Right cardiac atrium (tissue), 5 donors: ENCODE results near the gene ABTB1. TPM values are rescaled to one million over a fixed set of nuclear protein-coding genes. Genes with fewer than 3 reads are reported as not detected.
A peak's percentile ranks its signal among the peaks of the same experiment; 100 is the strongest.
"Not testable (repeated sequence)": the region's sequence is repeated elsewhere in the genome, so short reads cannot be mapped to it uniquely, and the experiment has no call there.

ENCODE experiments used
- ATAC-seq, 2 donors: fragments of 200-7000 bp; cut with Tn5 transposase; one replicate each; pipeline versions ENCODE4 v1.8.0 to v1.9.1; 2020; ENCODE audit warnings: moderate library complexity in 2 of 2, mild to moderate bottlenecking in 1 of 2
- DNase-seq, 3 donors: peaks; one replicate each; pipeline ENCODE4 v3.0.0-alpha.2; 2020
- H3K27ac ChIP-seq: one replicate; pipeline ENCODE4 v1.5.1; 2013; ENCODE audit warnings: mild to moderate bottlenecking, low read length, control low read depth, moderate library complexity
- H3K27me3 ChIP-seq: one replicate; pipeline ENCODE4 v1.6.1; 2013; ENCODE audit not compliant: control insufficient read depth, insufficient read depth
- H3K4me1 ChIP-seq: one replicate; pipeline ENCODE4 v1.6.1; 2013; ENCODE audit warnings: low read length; ENCODE audit not compliant: control insufficient read depth, insufficient read depth
- H3K4me3 ChIP-seq: one replicate; pipeline ENCODE4 v1.5.1; 2013; ENCODE audit warnings: low read length, control low read depth
- H3K9me3 ChIP-seq: one replicate; pipeline ENCODE4 v1.6.1; 2013; ENCODE audit warnings: low read length; ENCODE audit not compliant: control insufficient read depth
- WGBS: extraction: QIAGEN DNeasy Blood & Tissue Kit; methylation state at CpG from one replicate; pipeline ENCODE4 v1.1.7; 2013; 5-methylcytosine and 5-hydroxymethylcytosine counted together
- intact Hi-C, 4 donors: fragments of 100-400 bp; cut with DNase I; formaldehyde crosslinking; loops; one replicate each; pipeline versions ENCODE4 v1.11.0 to v1.14.0; 2022 to 2023
- polyA plus RNA-seq: library from polyadenylated mRNA; stranded (reverse); fragments of 200-250 nt; gene quantifications from one replicate; pipeline ENCODE4 v1.2.3, GENCODE V29; 2013
- total RNA-seq, 4 donors: library from RNA; stranded (reverse); fragmentation: NEBNext Ultra II Directional; extraction: Animal tissue kit (Norgen Biotek cat#: 25700); gene quantifications; one replicate each; pipeline ENCODE4 v1.2.1, GENCODE V29; 2021
- donor health status: healthy with polysubstance abuse.
- donor health status: DM: no; HTN: yes; CAD: no.
- donor health status: DM: no; HTN: no; CAD: no.
- donor health status: DM: no; HTN: yes; CAD: no; lungs with severe emphysema.
- donor health status: DM: yes; HTN: yes; CAD: no.

ABTB1 gene
- total and polyA plus RNA-seq, 5 donors: 20.2 to 47.1 (median 37.0) TPM

- DNase-seq (peak; percentile 90 to 96 (median 94)), ATAC-seq (peak; percentile 79 to 85)
- Histone ChIP-seq H3K4me1 (peaks cover 33% of the 10 kb centered on the region), H3K27me3 (no peaks in the 10 kb centered on the region), H3K9me3 (no peaks in the 10 kb centered on the region), H3K27ac (peak overlapping the region; percentile 85), H3K4me3 (no peak overlapping the region)
- intact Hi-C loops: loop anchor here in 3 of 4 donors (5.0 to 10.0 kb wide), 3 partner anchors 50 to 127 kb away; partner anchors contain the start of gene MGLL (in 3 of the 3)
- 21% methylated on average over 16 of the region's 16 CpGs for WGBS
Observed at GRCh38 chr3:127697551-127698240, 24.9 kb downstream of the ABTB1 start.

DNA sequence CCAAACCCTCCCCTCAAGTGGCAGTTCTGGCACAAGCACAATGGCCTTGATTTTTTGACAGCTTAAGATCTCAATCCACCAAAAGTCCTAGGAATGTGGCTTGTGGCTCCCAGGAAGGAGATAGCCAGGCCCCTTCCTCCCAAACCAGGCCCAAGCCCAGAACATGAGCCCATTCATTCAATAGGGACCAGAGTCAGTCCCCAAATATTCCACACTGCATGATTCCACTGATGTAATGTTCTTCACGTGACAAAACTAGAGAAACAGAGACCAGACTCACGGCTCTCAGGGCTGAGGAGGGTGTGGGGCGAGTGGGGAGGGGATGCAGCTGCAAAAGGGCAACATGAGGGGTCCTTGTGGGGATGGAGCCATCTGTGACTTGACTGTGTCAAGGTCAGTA is 25.5 kb downstream of the ABTB1 start:
- DNase-seq (peak; percentile 27 to 51 (median 47)), ATAC-seq (peak; percentile 1 to 12)
- H3K4me3 ChIP-seq: no peak overlapping the region
- H3K27ac ChIP-seq: peak overlapping the region; percentile 85
- 37% methylated on average over 3 of the region's 3 CpGs for WGBS
- H3K9me3 ChIP-seq: no peaks in the 10 kb centered on the region
- intact Hi-C loops: loop anchor here in 3 of 4 donors (5.0 to 10.0 kb wide), 3 partner anchors 49 to 127 kb away; partner anchors contain the start of gene MGLL (in 3 of the 3)
- H3K4me1 ChIP-seq: peaks cover 33% of the 10 kb centered on the region
- no peaks in the 10 kb centered on the region for H3K27me3 ChIP-seq

DNA sequence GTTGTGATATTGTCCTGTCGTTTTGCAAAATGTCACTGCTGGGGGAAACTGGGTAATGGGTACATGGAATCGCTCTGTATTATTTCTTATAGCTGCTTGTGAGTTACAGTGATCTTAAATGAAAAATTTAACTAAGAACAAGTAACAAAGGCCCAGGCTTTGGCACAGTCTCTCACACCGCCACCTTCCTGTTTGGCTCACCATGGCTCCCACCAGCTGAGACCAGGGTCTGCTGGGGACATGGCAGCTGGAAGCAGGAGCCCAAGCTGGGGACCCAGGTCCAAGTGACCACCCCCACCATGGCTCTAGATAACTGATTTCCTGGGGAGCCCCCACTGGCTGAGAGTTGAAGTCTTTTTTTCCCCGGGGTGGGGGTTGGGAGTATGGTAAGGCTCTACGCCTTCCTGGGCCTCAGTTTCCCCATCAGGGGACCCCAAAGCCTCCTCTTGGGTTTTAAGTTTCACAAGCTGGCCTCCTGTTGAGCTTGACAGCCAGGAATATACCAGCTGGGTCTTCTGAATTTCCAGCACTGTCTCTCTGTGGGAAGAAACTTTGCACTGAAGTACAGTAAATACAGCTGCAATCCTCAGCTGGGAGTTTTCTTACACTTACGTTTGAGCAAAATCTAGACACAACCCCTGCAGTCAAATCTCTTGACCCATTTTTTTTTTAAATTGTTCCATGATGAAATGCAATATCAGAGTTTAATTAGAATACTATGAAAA is 26.1 kb downstream of the ABTB1 start:
- Histone ChIP-seq H3K4me1 (peaks cover 33% of the 10 kb centered on the region), H3K27me3 (no peaks in the 10 kb centered on the region), H3K9me3 (no peaks in the 10 kb centered on the region), H3K27ac (peak overlapping the region; percentile 85), H3K4me3 (no peak overlapping the region)
- DNase-seq (peak; percentile 22 to 69 (median 63)), ATAC-seq (no peak)
- intact Hi-C loops: loop anchor here in 3 of 4 donors (5.0 to 10.0 kb wide), 3 partner anchors 48 to 126 kb away; partner anchors contain the start of gene MGLL (in 3 of the 3)
- 58% methylated on average over 6 of the region's 6 CpGs for WGBS

- intact Hi-C loops: loop anchor here in 3 of 4 donors (5.0 to 10.0 kb wide), 3 partner anchors 48 to 125 kb away; partner anchors contain the start of gene MGLL (in 3 of the 3)
- Histone ChIP-seq H3K9me3 (no peaks in the 10 kb centered on the region), H3K27me3 (no peaks in the 10 kb centered on the region), H3K4me1 (peaks cover 33% of the 10 kb centered on the region), H3K4me3 (no peak overlapping the region), H3K27ac (peak overlapping the region; percentile 80)
- ATAC-seq (no peak), DNase-seq (peak; percentile 3 to 5 (median 4))
- WGBS: 70% methylated on average over 9 of the region's 9 CpGs
Observed at GRCh38 chr3:127699416-127700300, 26.9 kb downstream of the ABTB1 start.

DNA sequence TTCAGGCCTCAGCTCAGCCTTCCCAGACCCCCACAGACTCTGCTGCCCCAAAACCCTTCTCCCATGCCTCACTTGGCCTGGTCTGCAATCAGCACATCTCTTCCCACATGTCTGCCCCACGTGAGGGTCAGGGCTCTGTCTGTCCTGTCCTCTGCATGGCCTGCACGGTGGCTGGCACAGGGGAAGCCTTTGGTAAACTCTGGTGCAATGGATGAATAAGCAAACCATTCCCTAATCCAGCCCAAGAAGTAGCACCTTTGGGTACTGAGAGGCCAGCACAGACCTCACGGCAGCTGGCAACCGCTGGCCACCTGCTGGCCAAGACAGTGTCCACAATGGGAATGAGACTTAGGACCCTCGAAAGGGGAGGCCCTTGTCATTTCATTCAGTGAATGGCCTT is 27.7 kb downstream of the ABTB1 start:
- no peaks in the 10 kb centered on the region for H3K27me3 ChIP-seq
- peaks cover 33% of the 10 kb centered on the region for H3K4me1 ChIP-seq
- 79% methylated on average over 5 of the region's 5 CpGs for WGBS
- ATAC-seq: no peak
- H3K27ac ChIP-seq: peak overlapping the region; percentile 80
- intact Hi-C loops: no loop called here
- no peak overlapping the region for H3K4me3 ChIP-seq
- peak; percentile 12 to 48 (median 33) for DNase-seq
- no peaks in the 10 kb centered on the region for H3K9me3 ChIP-seq

- Histone ChIP-seq H3K4me3 (no peak overlapping the region), H3K4me1 (peaks cover 38% of the 10 kb centered on the region), H3K27ac (peak overlapping the region; percentile 91), H3K27me3 (no peaks in the 10 kb centered on the region), H3K9me3 (no peaks in the 10 kb centered on the region)
- peak in 1 of 2 donors; percentile 15 for ATAC-seq
- 46% methylated on average over 11 of the region's 11 CpGs for WGBS
- peak; percentile 54 to 85 (median 82) for DNase-seq
- intact Hi-C loops: no loop called here
Observed at GRCh38 chr3:127701280-127701911, 28.6 kb downstream of the ABTB1 start.

GRCh38 chr3:127702151-127702578 is 29.4 kb downstream of the ABTB1 start:
- peaks cover 35% of the 10 kb centered on the region for H3K4me1 ChIP-seq
- DNase-seq (peak; percentile 65 to 86 (median 86)), ATAC-seq (no peak)
- 52% methylated on average over 4 of the region's 4 CpGs for WGBS
- no peaks in the 10 kb centered on the region for H3K27me3 ChIP-seq
- peak overlapping the region; percentile 91 for H3K27ac ChIP-seq
- no peaks in the 10 kb centered on the region for H3K9me3 ChIP-seq
- intact Hi-C loops: no loop called here
- H3K4me3 ChIP-seq: no peak overlapping the region

GRCh38 chr3:127704840-127705239 is 32.1 kb downstream of the ABTB1 start:
- WGBS: 97% methylated on average over 4 of the region's 4 CpGs
- H3K4me1 ChIP-seq: peaks cover 34% of the 10 kb centered on the region
- H3K27me3 ChIP-seq, DNase-seq, intact Hi-C loops, H3K9me3 ChIP-seq, H3K27ac ChIP-seq, ATAC-seq, H3K4me3 ChIP-seq: not testable (repeated sequence)

GRCh38 chr3:127706312-127706711 is 33.6 kb downstream of the ABTB1 start:
- DNase-seq (peak; percentile 72 to 87 (median 85)), ATAC-seq (peak; percentile 40 to 58)
- WGBS: 59% methylated on average over 7 of the region's 7 CpGs
- intact Hi-C loops: no loop called here
- Histone ChIP-seq H3K4me3 (no peak overlapping the region), H3K27ac (peak overlapping the region; percentile 83), H3K27me3 (no peaks in the 10 kb centered on the region), H3K4me1 (peaks cover 34% of the 10 kb centered on the region), H3K9me3 (no peaks in the 10 kb centered on the region)

DNA sequence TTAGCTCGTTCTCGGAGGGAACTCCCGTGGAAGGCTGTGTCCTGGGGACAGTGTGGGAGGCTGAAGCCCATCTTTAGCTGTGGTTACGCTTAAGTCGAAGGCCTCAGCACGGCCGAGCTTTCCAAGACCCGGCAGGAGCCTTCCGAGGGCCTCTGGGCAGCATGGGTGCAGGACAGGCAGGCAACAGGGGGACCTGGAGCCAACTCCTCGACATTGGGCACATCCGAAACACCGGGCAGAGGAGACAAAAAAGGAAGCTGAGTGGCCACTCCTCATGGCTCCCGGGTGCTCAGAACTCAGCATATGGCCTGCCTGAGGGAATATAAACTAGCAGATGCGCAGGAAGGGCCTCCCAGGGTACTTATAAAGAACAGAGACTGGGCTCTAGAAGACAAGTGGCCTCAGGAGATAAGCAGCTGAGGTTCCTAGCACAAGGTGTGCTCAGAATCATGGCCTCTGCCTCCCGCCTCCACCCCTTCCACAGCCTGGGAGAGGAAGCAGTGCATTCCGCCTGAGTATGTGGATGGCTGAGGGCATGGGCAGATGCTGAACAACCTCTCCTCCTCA is 34.1 kb downstream of the ABTB1 start:
- peak in 2 of 3 donors; percentile 10 to 46 for DNase-seq
- H3K4me1 ChIP-seq: peaks cover 30% of the 10 kb centered on the region
- peak; percentile 18 to 23 for ATAC-seq
- H3K27ac ChIP-seq: peak overlapping the region; percentile 83
- H3K9me3 ChIP-seq: no peaks in the 10 kb centered on the region
- intact Hi-C loops: no loop called here
- WGBS: 76% methylated on average over 16 of the region's 16 CpGs
- H3K27me3 ChIP-seq: no peaks in the 10 kb centered on the region
- H3K4me3 ChIP-seq: no peak overlapping the region
